ENCODE data around the gene P3H1. TPM values are rescaled to one million over a fixed set of nuclear protein-coding genes. Genes with fewer than 3 reads are reported as not detected.

Gene P3H1
- total and polyA plus RNA-seq, 2 of the 13 experiments (the other 11 are each of a cell fraction or from before 2014, with no cell fraction given), result 64.6 to 120 TPM

DNA sequence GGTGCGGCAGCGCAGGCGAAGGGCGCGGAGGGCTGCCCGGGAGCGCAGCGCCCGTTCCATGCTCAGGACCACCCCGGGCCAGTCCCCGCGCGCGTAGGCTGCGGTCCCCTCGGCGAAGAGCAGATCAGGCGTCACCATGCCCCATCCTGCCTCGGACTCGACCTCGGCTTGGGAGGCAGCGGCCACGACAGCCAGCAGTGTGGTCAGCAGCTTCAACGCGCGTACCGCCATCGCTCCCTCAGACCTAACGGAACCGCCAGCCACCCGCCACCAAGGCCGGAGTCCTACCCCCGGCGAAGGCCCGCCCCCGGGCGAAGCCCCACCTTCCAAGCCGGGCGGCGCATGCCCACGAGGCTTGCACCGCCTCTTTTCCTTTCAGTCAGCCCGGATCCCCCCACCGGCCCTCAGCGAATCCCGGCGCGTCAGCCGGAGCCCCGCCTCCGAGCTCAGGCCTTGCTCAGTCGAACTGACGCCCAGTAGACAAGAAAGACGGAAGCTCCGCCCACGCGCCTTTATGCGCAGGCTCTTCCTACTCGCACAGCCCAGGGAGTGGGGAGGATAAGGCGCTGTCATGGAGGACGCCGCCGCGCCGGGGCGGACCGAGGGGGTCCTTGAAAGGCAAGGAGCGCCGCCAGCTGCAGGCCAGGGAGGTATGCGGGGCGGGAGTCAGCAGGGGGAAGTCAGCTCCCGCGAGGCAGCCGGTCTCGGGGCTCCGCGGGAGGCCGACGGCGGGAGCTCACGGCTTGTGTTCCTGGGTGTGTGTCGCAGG is at the start of gene P3H1, which contains the start of gene C1orf50 (continued):
- TF ChIP-seq ZNF552 (CRISPR knock-in tag; IDR thresholded peaks at IDR 0.05; ENCODE audit: borderline replicate concordance) (peak; percentile 36; the same call in 1 of the 2 replicates), PAF1 (CRISPR knock-in tag; IDR thresholded peaks at IDR 0.05) (no peak), HNF4A (CRISPR knock-in tag; IDR thresholded peaks at IDR 0.05) (no peak), ZNF430 (CRISPR knock-in tag; IDR thresholded peaks at IDR 0.05) (peak; percentile 52), ZNF816 (CRISPR knock-in tag; IDR thresholded peaks at IDR 0.05; ENCODE audit: borderline replicate concordance) (0 out of 2 replicates have a peak, but pooled peaks have one; percentile 73), ZNF619 (CRISPR knock-in tag; IDR thresholded peaks at IDR 0.05) (no peak), HNRNPH1 (optimal IDR thresholded peaks at IDR 0.05; ENCODE audit: low read depth, low read length) (no peak), ZNF333 (CRISPR knock-in tag; IDR thresholded peaks at IDR 0.05; ENCODE audit: borderline replicate concordance) (no peak), FOXK1 (CRISPR knock-in tag; IDR thresholded peaks at IDR 0.05; ENCODE audit: borderline replicate concordance, low read depth) (no peak; the same call in 1 of the 2 replicates), ATF5 (CRISPR knock-in tag; IDR thresholded peaks at IDR 0.05; ENCODE audit: low read depth) (peak; percentile 35; the same call in 1 of the 2 replicates), ETV5 (CRISPR knock-in tag; IDR thresholded peaks at IDR 0.05; ENCODE audit: borderline replicate concordance) (no peak), ZFP37 (CRISPR knock-in tag; IDR thresholded peaks at IDR 0.05; ENCODE audit: borderline replicate concordance) (no peak), ZNF251 (CRISPR knock-in tag; IDR thresholded peaks at IDR 0.05) (peak; percentile 25; the same call in 1 of the 2 replicates), RBM39 (IDR thresholded peaks at IDR 0.05; ENCODE audit: low read depth, low read length, poor library complexity, severe bottlenecking) (peak; percentile 39), ZHX1 (CRISPR knock-in tag; IDR thresholded peaks at IDR 0.05; ENCODE audit: low read depth) (no peak), ZNF615 (CRISPR knock-in tag; IDR thresholded peaks at IDR 0.05; ENCODE audit: borderline replicate concordance) (no peak), GLMP (CRISPR knock-in tag; IDR thresholded peaks at IDR 0.05; ENCODE audit: borderline replicate concordance) (no peak), NR2F1 (CRISPR knock-in tag; IDR thresholded peaks at IDR 0.05) (no peak), NFIC (IDR thresholded peaks at IDR 0.05; ENCODE audit: low read length) (no peak), XRCC5 (optimal IDR thresholded peaks at IDR 0.05; ENCODE audit: low read length) (no peak)
- TF ChIP-seq, protein P1, sequence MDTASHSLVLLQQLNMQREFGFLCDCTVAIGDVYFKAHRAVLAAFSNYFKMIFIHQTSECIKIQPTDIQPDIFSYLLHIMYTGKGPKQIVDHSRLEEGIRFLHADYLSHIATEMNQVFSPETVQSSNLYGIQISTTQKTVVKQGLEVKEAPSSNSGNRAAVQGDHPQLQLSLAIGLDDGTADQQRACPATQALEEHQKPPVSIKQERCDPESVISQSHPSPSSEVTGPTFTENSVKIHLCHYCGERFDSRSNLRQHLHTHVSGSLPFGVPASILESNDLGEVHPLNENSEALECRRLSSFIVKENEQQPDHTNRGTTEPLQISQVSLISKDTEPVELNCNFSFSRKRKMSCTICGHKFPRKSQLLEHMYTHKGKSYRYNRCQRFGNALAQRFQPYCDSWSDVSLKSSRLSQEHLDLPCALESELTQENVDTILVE (CRISPR knock-in tag; IDR thresholded peaks at IDR 0.05), result no peak
- TF ChIP-seq, protein P2, sequence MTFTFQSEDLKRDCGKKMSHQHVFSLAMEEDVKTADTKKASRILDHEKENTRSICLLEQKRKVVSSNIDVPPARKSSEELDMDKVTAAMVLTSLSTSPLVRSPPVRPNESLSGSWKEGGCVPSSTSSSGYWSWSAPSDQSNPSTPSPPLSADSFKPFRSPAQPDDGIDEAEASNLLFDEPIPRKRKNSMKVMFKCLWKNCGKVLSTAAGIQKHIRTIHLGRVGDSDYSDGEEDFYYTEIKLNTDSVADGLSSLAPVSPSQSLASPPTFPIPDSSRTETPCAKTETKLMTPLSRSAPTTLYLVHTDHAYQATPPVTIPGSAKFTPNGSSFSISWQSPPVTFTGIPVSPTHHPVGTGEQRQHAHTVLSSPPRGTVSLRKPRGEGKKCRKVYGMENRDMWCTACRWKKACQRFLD (CRISPR knock-in tag; IDR thresholded peaks at IDR 0.05; ENCODE audit: borderline replicate concordance), result peak; percentile 60; the same call in 1 of the 2 replicates

Data from HepG2 (cell line).